Lung (tissue), 12 donors: ENCODE results near the gene ESPN. TPM values are rescaled to one million over a fixed set of nuclear protein-coding genes. Genes with fewer than 3 reads are reported as not detected.
"Not testable (repeated sequence)": the region's sequence is repeated elsewhere in the genome, so short reads cannot be mapped to it uniquely, and the experiment has no call there.

Experiments used
- ATAC-seq: fragments of 200-7000 bp; cut with Tn5 transposase; one replicate; pipeline ENCODE4 v1.9.1; 2020; ENCODE audit warnings: moderate number of reproducible peaks; ENCODE audit not compliant: insufficient read depth, low FRiP score
- DNase-seq, 3 donors: peaks; one replicate each; pipeline ENCODE4 v3.0.0-alpha.2; 2013 to 2017
- H3K27ac ChIP-seq, 2 donors: one replicate each; pipeline ENCODE4 v1.5.1; 2013; ENCODE audit warnings: mild to moderate bottlenecking in 2 of 2, moderate library complexity in 2 of 2, control low read depth in 1 of 2, inconsistent platforms in 1 of 2, low read depth in 1 of 2, low read length in 1 of 2
- H3K27me3 ChIP-seq, 3 donors: one replicate each; pipeline ENCODE4 v1.5.1; 2013; ENCODE audit warnings: low read length in 2 of 3; ENCODE audit not compliant: control insufficient read depth in 3 of 3, insufficient read depth in 3 of 3
- H3K36me3 ChIP-seq, 4 donors: one replicate each; pipeline ENCODE4 v1.5.1; 2013; ENCODE audit warnings: low read length in 4 of 4, mild to moderate bottlenecking in 1 of 4, moderate library complexity in 1 of 4; ENCODE audit not compliant: control insufficient read depth in 4 of 4, insufficient read depth in 4 of 4
- H3K4me1 ChIP-seq, 5 donors: one replicate each; pipeline ENCODE4 v1.5.1; 2013; ENCODE audit warnings: low read length in 5 of 5, mild to moderate bottlenecking in 2 of 5, moderate library complexity in 1 of 5; ENCODE audit not compliant: control insufficient read depth in 5 of 5, insufficient read depth in 5 of 5
- H3K4me3 ChIP-seq: one replicate; pipeline ENCODE4 v1.5.1; 2013; ENCODE audit warnings: mild to moderate bottlenecking, control low read depth, moderate library complexity
- H3K9ac ChIP-seq, 2 donors: one replicate each; pipeline ENCODE4 v1.5.1; 2013; ENCODE audit warnings: low read length in 2 of 2, control low read depth in 1 of 2; ENCODE audit not compliant: insufficient read depth in 1 of 2
- H3K9me3 ChIP-seq, 4 donors: one replicate each; pipeline ENCODE4 v1.5.1; 2013; ENCODE audit warnings: low read length in 3 of 4, mild to moderate bottlenecking in 1 of 4, moderate library complexity in 1 of 4; ENCODE audit not compliant: control insufficient read depth in 4 of 4, insufficient read depth in 3 of 4
- WGBS, 2 donors: extraction: QIAGEN DNeasy Blood & Tissue Kit; methylation state at CpG; one replicate each; pipeline ENCODE4 v1.1.7; 2013; 5-methylcytosine and 5-hydroxymethylcytosine counted together
- polyA plus RNA-seq, 2 donors: library from polyadenylated mRNA; stranded (reverse); fragments of 200-250 nt; gene quantifications; one replicate each; pipeline ENCODE4 v1.2.1, GENCODE V29; 2013
- total RNA-seq, 2 donors: library from RNA; depleted of rRNA in 1 of 2; stranded (reverse); fragments of >200 nt in 1 of 2; gene quantifications; one replicate each; pipeline ENCODE4 v1.2.1, GENCODE V29; 2014 to 2021
- TF ChIP-seq, protein P1 (sequence below): IDR thresholded peaks from 2 replicates; pipeline ENCODE4 v1.5.1; 2012; ENCODE audit warnings: mild to moderate bottlenecking; ENCODE audit errors: control extremely low read depth, extremely low read depth
- donor health status: control.
- donor health status: control.
- donor health status: Bipolar disorder and iron deficiency.
- donor health status: healthy.
- donor health status: DM: yes; HTN: yes; CAD: no.

ESPN gene
- total and polyA plus RNA-seq, 4 donors = 2.1 to 20.8 (median 7.4) TPM

DNA sequence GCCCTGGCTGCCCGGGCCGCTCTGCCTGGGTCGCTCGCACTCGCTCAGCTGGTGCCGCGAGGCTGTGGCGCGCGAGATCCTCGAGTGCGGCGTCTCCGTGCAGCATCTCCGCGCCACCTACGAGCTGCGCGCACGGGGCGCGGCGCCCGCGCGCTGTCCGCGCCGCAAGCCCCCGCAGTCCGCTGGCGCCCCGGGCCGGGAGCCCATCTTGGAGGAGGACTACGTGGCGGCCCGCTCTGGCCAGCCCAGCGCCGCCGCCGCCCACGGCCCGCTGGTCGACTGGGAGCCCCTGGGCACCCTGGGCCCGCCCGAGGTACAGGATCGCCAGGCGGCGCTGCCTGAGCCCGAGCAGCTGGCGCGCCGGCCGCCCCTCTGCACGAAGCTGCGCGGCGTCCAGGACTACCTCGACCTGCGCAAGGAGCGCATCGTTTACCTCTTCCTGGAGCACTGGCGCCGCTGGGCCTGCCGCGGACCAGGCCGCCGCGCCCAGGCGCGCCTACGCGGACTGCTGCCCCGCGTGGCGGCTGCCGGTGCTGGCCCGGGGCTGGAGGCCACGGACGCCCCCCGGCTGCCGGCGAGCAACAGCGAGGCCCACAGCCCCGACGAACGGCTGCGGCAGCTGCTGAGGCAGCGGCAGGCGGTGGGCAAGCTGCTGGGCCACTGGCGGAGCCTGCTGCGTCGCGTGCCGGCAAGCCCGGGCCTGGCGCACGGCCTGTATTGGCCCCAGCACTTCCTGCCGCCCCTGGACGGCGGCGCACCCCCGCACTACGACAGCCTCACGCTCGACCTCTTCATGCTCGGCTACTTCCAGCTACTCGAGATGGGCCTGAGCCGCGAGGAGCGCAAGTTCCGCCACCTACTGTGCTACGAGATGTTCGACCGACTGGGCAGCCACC is 30.5 kb downstream of the ESPN start:
- Histone ChIP-seq H3K9me3 (peaks cover 0 to 4% (median 0%) of the 10 kb centered on the region in 4 donors), H3K27me3 (peaks cover 11 to 43% (median 35%) of the 10 kb centered on the region in 3 donors), H3K36me3 (no peaks in the 10 kb centered on the region), H3K9ac (no peak overlapping the region), H3K4me1 (peaks cover 0 to 17% (median 2%) of the 10 kb centered on the region in 5 donors), H3K27ac (no peak overlapping the region), H3K4me3 (no peak overlapping the region)
- peak in 2 of 3 donors; percentile 37 to 38 for DNase-seq
- WGBS, 2 donors = 5 to 6% methylated on average over 82 to 115 of the region's 115 CpGs
- TF ChIP-seq, protein P1, sequence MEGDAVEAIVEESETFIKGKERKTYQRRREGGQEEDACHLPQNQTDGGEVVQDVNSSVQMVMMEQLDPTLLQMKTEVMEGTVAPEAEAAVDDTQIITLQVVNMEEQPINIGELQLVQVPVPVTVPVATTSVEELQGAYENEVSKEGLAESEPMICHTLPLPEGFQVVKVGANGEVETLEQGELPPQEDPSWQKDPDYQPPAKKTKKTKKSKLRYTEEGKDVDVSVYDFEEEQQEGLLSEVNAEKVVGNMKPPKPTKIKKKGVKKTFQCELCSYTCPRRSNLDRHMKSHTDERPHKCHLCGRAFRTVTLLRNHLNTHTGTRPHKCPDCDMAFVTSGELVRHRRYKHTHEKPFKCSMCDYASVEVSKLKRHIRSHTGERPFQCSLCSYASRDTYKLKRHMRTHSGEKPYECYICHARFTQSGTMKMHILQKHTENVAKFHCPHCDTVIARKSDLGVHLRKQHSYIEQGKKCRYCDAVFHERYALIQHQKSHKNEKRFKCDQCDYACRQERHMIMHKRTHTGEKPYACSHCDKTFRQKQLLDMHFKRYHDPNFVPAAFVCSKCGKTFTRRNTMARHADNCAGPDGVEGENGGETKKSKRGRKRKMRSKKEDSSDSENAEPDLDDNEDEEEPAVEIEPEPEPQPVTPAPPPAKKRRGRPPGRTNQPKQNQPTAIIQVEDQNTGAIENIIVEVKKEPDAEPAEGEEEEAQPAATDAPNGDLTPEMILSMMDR = no peak
- ATAC-seq = peak; percentile 15

DNA sequence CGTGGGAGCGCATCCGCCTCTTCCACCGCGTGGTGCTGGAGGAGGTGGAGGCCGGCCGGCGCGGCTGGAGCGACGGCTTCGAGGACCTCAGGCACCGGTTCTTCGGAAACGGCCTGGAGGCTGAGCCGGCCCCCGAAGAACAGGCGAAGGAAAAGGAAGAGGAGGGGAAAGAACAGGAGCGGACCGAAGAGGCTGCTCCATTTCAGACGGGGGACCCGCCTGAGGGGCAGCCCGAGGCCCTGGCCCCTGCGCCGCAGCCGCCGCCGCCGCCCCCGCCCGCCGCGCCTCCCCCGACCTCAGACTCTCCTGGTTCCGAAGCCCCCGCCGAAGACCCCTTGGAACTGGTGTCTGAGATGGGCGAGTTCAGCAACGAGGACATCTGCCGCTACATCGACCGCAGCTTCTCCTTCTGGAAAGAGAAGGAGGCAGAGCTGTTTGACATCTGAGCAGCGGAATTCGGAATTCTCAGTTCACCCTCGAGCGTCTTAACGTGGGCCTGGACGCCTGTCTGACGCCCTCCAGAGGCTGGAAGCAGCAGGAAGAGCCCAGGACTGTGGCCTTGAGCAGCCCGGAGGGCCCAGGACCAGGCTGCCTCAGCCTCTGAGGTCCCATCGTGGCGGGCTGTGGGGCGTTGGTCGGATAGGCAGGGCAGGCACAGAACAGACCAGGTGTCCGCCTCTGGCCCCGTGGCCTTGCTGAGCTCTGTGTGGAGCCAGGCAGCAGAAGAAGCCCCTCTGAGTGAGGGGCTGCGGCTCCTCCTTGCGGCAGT is 31.4 kb downstream of the ESPN start:
- peaks cover 0 to 19% (median 10%) of the 10 kb centered on the region in 5 donors for H3K4me1 ChIP-seq
- 32 to 37% methylated on average over 39 to 58 of the region's 58 CpGs for WGBS, 2 donors
- not testable (repeated sequence) for ATAC-seq, H3K4me3 ChIP-seq, H3K36me3 ChIP-seq, H3K27ac ChIP-seq, H3K9ac ChIP-seq, DNase-seq, H3K9me3 ChIP-seq
- H3K27me3 ChIP-seq = peaks cover 11 to 36% (median 31%) of the 10 kb centered on the region in 3 donors

DNA sequence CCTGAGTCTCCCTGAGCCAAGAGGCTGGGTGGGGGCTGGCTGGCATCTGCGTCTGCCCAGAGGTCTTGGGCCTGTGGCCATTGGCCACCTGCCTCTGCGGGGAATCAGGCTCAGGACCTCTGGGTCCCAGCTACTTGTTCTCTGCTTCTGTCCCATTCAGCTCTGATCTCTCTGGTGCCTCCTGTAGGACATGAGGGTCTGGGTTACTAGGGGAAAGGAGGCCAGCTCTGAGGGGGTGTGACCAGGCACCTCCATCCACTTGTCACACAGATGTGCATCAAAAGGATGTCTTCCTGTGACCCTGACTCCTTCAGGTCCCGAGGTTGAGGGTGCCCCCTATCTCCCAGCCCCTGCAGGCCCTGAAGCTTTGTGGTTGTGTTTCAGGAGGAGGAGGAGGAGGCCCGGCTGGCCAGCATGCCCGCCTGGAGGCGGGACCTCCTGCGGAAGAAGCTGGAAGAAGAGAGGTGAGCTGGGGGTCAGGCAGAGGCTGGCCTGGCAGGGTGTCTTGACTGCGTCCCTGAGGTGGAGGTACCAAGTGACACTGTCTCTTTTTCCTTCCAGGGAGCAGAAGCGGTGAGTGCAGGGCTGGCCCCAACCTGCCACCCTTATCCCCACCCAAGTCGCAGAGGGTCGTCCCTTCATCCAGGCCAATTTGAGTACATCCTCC is 32.4 kb downstream of the ESPN start:
- Histone ChIP-seq H3K4me3 (no peak overlapping the region), H3K27me3 (peaks cover 11 to 33% (median 31%) of the 10 kb centered on the region in 3 donors), H3K9me3 (peaks cover 0 to 7% (median 0%) of the 10 kb centered on the region in 4 donors), H3K27ac (no peak overlapping the region), H3K4me1 (peaks cover 0 to 29% (median 11%) of the 10 kb centered on the region in 5 donors), H3K9ac (no peak overlapping the region), H3K36me3 (peaks cover 0 to 2% (median 0%) of the 10 kb centered on the region in 4 donors)
- 83 to 85% methylated on average over 11 of the region's 11 CpGs for WGBS, 2 donors
- ATAC-seq (no peak), DNase-seq (no peak)
- TF ChIP-seq, protein P1 = no peak
